NCI-H774 (cell line): ENCODE results near the gene PAPPA2.

Experiments
- DNase-seq: peaks from one replicate; lab custom pipeline; 2025; lab: John Stamatoyannopoulos, UW

Gene PAPPA2

DNA sequence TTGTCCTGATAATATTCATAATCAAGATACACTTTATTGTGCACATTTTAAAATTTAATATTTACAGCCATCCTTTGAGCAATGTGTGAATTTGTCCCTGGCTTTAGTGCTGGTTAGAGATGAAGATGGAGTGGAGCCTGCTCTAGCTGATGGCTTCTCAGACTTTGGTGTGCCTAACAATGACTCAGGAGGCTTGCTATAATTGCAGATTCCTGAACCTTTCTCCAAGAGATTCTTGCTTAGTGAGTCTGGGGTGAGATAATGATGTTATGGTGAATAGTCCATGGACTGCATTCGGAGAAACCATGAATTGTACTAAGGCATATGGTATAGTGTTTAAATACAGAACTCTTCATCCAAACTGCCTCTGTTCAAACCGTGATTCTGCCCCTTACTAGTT, 307.1 kb downstream of the PAPPA2 start:
- DNase-seq = no peak

DNA sequence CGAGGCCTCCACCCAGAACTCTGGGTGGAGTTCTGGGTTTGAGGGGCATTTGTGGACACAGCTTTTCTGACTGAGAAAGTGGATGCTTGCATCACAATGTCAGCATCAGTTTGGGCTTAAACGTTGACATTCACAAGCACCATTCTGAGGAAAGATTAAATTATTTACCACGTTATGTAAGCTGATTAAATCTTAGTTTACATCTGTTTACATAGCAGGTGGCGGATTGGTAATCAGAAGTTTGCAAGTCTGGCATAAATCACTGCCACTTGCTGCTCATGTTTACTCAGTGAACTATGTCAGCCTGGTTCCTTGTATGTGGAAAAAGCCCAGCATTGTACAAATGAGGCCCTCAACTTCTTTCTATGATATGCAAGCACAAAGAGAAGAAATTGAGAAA, 310.1 kb downstream of the PAPPA2 start:
- DNase-seq = peak; percentile 10

DNA sequence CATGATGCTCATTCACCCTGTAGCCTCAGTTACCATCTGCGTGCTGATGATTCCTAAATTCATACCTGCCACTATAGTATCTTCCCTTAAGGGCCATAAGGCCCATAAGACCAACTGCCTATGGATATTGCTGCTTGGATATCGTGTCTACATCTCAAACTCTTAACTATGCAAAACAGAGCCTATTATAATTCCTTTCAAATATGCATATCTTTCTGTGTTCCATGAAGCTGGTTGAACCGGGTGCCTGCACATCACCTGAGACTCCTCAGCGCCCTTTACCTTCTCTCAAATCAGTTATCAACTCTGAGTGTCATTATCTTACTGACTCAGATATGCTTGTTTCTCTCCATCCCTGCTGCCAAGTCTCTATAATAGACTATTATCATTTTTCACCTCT, 311.2 kb downstream of the PAPPA2 start:
- DNase-seq = no peak

DNA sequence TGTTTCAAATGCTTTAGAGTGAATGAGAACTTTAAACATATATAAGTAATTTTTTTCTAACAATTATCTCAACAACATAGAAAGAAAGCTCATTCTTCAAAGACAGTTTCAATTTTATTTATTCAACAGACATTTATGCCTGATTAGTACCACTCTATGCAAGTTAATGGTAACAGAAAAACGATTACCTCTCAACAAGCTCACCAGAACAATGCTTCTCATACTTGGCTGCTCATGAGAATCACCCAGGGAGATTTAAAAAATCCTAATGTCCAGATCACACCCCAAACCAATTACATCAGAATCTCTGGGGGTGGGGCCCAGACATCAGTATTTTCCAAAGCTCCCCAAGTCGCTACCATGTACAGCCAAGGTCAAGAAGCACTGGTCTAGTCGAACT, 312.4 kb downstream of the PAPPA2 start:
- no peak for DNase-seq

DNA sequence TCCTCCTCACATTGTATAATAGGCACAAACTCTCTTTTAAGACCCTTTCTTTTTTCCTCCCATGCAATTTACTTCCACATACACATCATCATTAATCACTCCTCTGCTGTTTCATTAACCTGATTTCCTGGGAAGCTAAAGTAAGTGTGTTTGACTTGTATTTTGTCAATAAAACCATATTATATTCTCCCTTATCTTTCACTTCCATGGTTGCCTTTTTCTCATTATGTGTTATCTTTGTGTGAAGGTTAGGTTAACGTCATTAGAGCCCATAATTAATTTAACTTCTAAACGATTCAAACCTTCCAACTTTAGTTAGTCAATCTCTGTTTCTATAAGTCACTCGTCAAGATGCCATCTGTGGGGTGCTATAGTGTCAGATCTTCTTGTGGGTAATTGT, 313.0 kb downstream of the PAPPA2 start:
- DNase-seq = no peak

DNA sequence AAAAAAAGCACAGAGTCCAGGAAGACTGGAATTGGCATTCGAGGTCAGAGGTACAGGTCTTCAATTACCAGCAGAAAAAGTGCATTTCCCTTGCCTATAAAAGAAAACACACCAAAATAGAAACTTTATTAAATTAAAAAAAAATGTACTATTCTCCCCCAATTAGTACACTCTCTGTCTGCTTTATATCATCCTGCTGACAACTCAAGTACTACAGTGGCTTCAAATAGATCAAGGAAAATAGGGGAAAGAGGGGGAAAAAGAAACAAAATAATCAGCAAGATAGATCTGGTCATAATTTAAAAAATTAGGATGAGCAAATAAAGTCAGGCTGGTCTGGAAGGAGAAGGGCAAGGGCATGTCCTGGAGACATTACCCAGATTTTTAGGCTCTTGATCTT, 315.1 kb downstream of the PAPPA2 start:
- no peak for DNase-seq

DNA sequence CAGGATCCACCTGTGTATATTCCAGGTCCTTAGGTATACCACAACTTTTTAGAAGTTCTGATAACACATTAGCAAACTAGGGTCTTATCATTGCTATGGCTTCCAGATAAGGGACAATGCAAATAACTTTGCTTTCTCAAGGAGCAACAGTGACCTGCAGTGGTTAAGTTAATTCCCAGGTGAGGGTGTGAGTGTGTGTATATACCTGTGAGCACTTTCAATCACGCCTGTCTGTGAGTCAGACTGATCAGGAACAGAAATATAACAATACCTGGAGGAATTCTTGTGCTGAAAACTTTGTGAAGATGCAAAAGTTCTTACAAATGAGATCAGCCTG, 317.0 kb downstream of the PAPPA2 start:
- no peak for DNase-seq

DNA sequence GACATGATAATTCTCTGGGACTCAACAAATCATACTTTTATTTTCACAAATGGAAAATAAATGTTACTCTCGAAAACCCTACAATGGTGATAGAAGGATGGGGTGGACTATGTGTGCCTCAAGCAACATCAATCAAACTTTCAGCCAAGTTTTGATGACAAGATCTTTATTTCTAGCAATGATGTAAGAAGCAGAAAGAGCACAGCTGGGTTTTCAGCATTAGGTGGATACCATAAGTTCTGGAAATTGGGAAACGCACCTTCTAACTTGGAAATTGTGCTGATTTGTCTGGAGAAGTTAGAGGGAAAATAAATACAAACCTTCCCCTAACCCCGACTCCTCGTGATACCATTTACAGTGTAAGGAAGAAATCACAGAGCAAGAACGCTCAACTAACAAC, 320.3 kb downstream of the PAPPA2 start:
- no peak for DNase-seq

DNA sequence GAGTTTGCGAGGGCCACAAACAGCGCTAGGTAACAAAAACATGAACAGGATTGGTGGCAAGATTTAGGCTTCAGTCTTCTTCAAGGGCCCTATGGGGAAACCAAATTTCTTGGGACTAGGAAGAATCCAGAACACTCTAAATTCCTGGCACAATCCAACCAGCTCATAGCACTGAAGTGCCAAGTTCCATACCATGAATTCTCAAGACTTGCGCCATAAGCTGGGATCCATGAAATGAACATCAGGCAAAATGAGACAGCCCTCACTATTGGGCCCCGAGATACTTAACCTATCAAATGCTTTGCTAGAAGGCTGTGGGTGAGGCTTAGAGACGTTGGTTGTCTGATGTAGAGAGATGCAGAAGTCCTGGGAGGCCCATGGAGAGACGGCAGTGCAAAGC, 322.1 kb downstream of the PAPPA2 start:
- no peak for DNase-seq

DNA sequence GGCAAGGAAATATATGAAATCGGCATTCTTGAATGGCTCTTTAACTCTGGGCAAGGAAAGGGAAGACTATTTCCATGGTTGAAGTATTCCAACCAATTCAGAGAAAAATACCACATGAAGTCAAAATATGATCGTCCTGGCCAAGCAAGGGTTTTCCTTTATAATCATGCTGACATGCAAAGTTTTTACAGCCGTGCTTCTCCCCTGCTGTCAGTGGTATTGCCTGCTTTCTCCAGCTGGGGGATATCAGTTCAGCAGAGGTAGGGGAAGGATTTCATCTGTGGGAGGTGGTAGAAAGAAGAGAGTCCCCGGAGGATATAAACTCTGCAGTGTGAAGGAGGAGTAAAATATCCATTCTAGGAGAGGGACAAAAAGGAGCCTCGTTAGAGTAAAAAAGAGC, 322.8 kb downstream of the PAPPA2 start:
- DNase-seq = no peak

DNA sequence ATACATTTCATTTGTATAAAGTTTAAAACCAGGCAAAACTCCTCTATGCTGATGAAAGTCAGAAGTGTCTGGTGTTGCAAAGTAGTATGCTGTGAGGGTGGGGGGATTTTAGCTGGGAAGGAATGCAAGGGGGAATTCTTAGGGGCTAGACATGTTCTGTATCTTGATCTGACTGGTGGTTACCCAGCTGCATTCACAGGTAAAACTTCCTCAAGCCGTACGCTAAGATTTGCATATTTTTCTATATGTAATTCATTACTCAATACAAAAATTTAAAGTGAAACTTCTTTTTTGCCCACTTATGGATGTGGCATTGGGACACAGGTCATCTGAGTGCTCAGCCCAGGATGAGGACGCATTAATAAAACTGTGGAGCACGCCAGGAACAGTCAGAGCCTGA, 323.3 kb downstream of the PAPPA2 start:
- DNase-seq = no peak

DNA sequence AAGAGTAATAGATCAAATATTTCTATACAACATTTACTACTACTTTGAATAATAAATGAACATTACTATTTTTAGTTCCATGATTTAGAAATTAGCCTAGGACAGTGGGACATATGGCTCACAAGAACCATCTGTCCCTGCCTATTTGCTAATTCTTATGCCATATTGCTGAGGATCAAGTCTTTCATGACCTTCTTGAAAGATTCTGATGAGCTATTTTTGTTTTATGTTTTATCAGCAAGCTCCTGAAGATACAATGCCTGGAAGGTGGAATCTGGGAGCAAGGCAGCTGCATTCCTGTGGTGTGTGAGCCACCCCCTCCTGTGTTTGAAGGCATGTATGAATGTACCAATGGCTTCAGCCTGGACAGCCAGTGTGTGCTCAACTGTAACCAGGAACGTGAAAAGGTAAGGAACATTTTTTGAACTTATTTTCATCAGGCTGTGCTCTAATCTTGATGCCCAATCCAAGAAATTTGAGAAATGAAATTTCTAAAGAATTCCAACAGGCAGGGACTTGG, 326.7 kb downstream of the PAPPA2 start:
- DNase-seq = no peak

DNA sequence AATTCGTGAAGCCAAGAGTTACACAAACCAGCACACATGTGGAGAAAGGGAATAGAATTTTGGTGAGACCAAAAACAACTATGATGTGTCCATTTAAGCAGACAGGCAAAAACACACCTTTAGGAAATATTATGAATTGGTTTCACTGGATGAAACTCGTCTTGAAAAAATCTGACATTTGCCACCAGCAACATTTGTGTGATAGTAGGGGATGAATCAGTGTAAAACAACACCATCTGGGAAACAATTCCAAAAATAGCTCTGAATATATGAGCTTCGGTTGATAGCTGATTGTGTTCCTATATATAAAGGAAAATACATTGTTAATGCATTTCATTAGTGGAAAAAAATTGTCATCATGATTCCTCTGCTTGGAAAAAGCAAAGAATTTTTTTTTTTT, 327.8 kb downstream of the PAPPA2 start:
- DNase-seq = no peak

DNA sequence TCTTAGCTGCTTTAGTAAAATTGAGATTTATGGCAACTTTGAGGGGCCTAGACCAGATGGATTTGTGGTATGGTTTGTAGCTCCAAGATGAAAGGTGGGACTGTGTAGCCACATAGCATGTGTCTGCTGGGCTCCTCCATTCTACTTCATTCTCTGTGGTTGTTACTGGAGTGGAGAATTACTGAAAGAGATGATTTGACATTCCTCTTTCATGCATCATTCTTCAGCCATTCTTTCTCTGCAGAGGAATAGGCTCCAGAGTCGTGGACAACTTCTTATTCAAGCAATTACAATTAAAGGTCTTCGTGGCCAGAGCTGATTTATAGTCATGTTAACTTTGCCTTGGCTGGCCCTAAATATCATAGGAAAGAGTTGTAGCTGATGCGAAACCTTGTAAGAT, 328.9 kb downstream of the PAPPA2 start:
- DNase-seq = no peak

DNA sequence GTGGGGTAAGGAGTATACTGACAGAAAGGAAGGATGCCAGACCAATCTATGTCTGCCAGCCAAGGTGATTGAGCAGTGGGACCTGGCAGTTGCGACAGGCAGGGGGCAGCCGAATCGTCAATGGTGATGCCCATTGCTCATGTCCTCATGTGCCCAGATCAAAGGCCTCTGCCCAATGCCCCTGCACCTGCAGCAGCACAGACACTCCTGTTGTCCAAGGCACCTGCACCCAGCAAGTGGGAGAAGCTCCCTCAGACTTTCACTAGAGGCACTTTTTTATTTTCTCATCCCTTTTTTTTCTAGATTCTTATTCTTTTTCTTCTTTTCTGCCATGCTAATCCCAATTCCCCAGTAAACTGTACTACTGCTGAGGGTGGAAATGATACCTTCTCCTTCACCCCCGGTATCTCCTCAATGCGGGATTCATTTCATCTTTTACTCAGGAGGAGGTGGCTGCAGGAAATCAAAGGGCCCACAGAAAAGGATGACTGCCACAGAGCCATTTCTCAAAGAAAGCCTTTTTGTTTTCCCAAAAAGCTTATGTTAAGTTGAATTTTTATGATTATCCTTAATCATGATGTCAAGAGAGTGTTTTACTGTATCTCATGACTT, 332.0 kb downstream of the PAPPA2 start:
- DNase-seq = no peak

DNA sequence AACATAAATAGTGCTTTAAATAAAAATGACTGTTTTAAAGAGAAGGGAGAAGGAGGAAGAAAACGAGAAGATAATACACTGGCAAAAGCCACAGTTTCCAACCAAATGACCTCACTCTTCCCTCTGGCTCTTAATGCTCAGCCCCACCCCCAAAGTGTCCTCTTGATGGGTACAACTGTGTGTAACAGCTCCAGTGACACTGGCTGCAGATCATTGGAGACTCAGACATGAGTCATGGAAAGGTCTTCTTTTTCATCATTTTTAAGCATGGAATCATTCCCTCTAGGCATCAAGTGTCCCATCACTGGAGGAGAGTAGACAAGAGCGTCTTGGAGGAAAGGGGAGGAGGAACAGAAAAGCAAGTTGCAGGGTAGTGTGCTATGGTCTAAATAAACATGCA, 333.0 kb downstream of the PAPPA2 start:
- DNase-seq = no peak

DNA sequence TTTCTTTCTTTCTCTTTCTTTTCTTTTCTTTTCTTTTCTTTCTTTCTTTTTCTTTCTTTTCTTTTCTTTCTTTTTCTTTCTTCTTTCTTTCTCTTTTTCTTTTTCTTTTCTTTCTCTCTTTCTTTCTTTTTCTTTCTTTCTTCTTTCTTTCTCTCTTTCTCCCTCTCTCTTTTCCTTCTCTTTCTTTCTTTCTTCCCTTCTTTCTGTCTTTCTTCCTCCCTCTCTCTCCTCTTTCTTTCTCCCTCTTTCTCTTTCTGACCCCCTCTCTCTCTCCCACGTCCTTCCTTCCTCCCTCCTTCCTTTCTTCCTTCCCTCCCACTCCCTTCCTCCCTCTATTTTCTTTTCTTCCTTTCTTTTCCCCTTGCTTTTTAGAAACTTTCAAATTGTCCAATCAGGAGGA, 333.6 kb downstream of the PAPPA2 start:
- DNase-seq = no peak

DNA sequence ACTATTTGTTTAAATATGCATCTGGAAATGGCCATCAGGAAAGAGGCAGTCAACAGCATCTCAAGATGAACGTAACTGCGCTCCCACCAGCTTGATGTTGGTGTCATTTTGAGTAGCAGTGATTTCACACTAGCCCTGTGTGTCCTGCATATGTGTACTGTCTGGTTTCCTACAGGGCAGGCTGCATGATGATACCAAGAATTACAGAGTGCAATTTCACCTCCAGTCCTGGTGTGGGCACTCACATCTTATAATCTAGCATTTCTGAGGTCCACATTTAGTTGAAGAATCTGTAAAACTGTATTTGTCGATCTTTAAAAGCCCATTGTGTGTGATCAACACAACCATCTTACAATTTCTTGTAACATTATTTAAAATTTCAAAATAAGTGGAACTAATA, 336.4 kb downstream of the PAPPA2 start:
- DNase-seq = no peak

DNA sequence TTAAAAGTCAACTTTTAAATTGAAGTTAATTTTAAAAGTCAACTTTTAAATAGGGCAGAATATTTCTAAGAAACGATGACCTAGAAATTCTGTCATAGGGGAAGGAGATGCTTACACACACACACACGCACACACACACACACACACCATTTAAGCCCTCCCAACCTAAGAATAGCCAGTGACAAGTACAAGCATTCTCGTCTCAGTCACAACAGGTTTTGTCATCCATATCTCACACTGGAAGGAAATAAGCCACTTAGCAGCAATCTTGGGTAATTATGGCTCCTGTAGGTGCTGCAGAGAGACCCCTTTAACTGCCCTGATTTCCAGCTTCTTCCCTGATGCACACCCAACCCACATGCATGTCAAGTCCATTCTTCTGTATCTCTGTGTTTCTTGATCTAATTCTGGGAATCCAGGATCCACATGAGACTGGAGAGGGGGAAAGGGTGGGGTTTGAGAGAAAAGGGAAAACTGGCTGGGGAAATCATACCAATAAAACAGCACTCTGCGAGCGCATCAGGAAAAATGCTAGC, 338.1 kb downstream of the PAPPA2 start:
- no peak for DNase-seq

DNA sequence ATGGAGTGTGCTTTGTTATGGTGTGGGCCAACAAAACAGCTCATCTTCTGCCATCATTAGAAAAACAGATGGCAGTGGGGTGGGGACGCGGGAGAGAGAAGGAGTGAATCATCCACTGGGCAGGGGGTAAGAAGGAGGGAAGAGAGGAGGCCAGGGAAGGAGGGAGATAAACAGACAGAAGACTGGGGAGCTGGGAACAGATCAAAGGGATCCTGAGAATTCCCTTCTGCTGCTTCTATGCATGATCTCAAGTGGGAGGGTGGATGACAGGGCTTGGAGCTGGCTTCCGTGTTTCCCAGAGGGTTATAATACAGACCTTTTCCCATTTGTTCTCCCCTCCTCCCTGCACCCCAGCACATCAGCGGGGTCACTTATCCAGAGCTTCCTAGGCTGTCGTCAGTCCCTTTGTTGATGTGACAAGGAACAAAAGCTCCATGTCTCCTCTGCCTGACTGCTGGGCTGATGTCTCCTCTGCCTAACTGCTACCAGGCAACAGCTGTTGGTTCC, 338.6 kb downstream of the PAPPA2 start:
- DNase-seq = no peak

DNA sequence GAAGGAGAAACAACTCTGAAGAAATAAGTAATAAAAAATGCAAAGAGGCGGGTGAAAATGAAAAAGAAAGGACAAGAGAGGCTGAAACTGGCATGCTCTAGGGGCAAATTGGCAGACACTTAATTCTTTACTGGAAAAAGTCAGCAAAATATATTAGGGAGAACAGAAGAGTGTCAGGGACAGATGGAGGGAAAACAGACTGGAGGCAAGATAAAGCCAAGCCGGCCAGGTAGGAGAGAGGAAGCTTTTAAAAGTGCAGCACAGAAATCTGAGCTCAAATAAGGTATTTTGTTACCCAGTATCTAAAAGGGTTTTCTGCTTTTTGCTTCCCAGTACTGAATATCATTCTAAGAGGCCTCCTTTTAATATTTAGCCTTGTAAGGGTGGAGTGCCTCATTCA, 339.3 kb downstream of the PAPPA2 start:
- no peak for DNase-seq

DNA sequence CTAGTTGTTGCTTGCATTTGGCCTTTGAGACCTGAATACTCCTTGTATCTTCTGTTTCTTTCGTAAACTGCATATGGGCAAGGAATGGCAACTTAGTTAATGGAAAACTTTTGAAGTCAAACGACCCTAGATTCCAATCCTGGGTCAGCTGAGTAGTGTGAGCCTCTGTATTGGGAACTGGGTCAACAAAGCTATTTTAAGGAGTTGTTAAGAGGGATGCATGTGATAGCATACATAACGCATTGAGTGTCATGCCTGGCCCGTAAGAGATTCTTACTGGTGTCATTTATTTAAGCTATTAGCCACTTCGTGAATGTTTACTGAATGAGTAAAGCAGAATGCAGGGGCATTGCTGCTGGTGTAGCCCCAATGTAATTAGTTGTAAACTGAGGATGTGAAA, 340.1 kb downstream of the PAPPA2 start:
- no peak for DNase-seq

DNA sequence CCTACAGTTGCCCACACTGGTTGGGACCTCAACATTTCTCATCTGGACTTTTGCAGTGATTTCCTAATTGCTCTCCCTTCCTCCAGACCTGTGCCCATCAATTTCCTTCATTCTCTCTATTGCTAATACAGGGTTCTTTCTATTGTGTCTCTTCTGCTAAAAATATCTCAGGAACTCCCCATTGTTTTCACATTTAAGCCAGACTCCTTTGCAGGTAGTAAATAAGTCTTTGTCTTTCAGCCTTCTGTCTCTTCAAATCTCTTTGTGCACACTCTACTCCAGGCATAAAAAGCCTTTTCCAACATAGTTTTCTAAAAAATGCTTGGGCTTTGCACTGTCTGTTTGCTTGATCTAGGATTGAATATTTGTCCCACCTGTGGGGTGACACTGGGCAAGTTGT, 340.6 kb downstream of the PAPPA2 start:
- no peak for DNase-seq

DNA sequence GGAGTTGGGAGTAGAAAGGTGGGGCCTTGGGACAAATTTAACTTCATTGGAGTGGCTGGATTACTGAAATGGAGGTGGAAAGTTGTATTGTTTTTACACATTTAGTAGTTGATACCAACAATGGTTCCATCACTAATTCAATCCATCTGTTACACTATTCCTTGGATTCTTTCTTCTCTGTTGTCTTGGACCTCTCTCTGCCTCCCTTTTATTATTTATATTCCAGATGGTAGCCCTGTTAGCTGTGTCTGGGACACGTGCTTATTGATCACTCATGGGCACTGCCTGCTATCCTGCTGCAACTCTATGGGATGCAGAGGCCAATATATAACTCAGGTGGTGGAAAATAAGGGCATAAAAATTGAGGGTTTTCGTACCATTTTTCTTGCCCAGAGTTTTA, 346.3 kb downstream of the PAPPA2 start:
- DNase-seq = no peak
